ENCODE results near the gene SURF4.
"Not testable (repeated sequence)": the region's sequence is repeated elsewhere in the genome, so short reads cannot be mapped to it uniquely, and the experiment has no call there.

Gene SURF4

GRCh38 chr9:133322701-133323100, 53.2 kb downstream of the SURF4 start:
- Histone ChIP-seq H3K4me1 (ENCODE audit: control insufficient read depth, insufficient read depth, low read length) (no peaks in the 10 kb centered on the region), H3K36me3 (ENCODE audit: control insufficient read depth in 2 of 2, insufficient read depth in 2 of 2, low read length in 2 of 2) (no peaks in the 10 kb centered on the region), H3K27ac (ENCODE audit: low read length) (no peak overlapping the region), H3K9me3 (ENCODE audit: control insufficient read depth in 2 of 2, low read length in 2 of 2) (no peaks in the 10 kb centered on the region), H3K27me3 (ENCODE audit: control insufficient read depth in 1 of 2, insufficient read depth in 2 of 2, low read length in 2 of 2) (no peaks in the 10 kb centered on the region), H3K9ac (ENCODE audit: low read length in 2 of 2) (no peak overlapping the region), H3K4me3 (ENCODE audit: low read length in 2 of 2) (no peak overlapping the region)

GRCh38 chr9:133321411-133321935, 54.4 kb downstream of the SURF4 start:
- Histone ChIP-seq H3K9me3 (ENCODE audit: control insufficient read depth in 2 of 2, low read length in 2 of 2) (no peaks in the 10 kb centered on the region), H3K36me3 (ENCODE audit: control insufficient read depth in 2 of 2, insufficient read depth in 2 of 2, low read length in 2 of 2) (no peaks in the 10 kb centered on the region), H3K27me3 (ENCODE audit: control insufficient read depth in 1 of 2, insufficient read depth in 2 of 2, low read length in 2 of 2) (no peaks in the 10 kb centered on the region), H3K4me1 (ENCODE audit: control insufficient read depth, insufficient read depth, low read length) (no peaks in the 10 kb centered on the region), H3K27ac (ENCODE audit: low read length) (no peak overlapping the region), H3K4me3 (ENCODE audit: low read length in 2 of 2) (no peak overlapping the region), H3K9ac (ENCODE audit: low read length in 2 of 2) (no peak overlapping the region)

- no peak overlapping the region for H3K4me3 ChIP-seq (ENCODE audit: low read length in 2 of 2)
- H3K9me3 ChIP-seq (ENCODE audit: control insufficient read depth in 2 of 2, low read length in 2 of 2), result no peaks in the 10 kb centered on the region
- no peaks in the 10 kb centered on the region for H3K36me3 ChIP-seq (ENCODE audit: control insufficient read depth in 2 of 2, insufficient read depth in 2 of 2, low read length in 2 of 2)
- no peaks in the 10 kb centered on the region for H3K4me1 ChIP-seq (ENCODE audit: control insufficient read depth, insufficient read depth, low read length)
- H3K9ac ChIP-seq (ENCODE audit: low read length in 2 of 2), result no peak overlapping the region
- H3K27me3 ChIP-seq (ENCODE audit: control insufficient read depth in 1 of 2, insufficient read depth in 2 of 2, low read length in 2 of 2), result no peaks in the 10 kb centered on the region
- H3K27ac ChIP-seq (ENCODE audit: low read length), result no peak overlapping the region
Measured at GRCh38 chr9:133320421-133320881, 55.4 kb downstream of the SURF4 start.

- H3K9ac ChIP-seq (ENCODE audit: low read length in 2 of 2); H3K36me3 ChIP-seq (ENCODE audit: control insufficient read depth in 2 of 2, insufficient read depth in 2 of 2, low read length in 2 of 2); H3K27me3 ChIP-seq (ENCODE audit: control insufficient read depth in 1 of 2, insufficient read depth in 2 of 2, low read length in 2 of 2); H3K9me3 ChIP-seq (ENCODE audit: control insufficient read depth in 2 of 2, low read length in 2 of 2); H3K4me3 ChIP-seq (ENCODE audit: low read length in 2 of 2); H3K4me1 ChIP-seq (ENCODE audit: control insufficient read depth, insufficient read depth, low read length); H3K27ac ChIP-seq (ENCODE audit: low read length): not testable (repeated sequence)
Measured at GRCh38 chr9:133317551-133317950, 58.3 kb downstream of the SURF4 start.

GRCh38 chr9:133315997-133316396, 59.9 kb downstream of the SURF4 start:
- H3K9me3 ChIP-seq (ENCODE audit: control insufficient read depth in 2 of 2, low read length in 2 of 2), result no peaks in the 10 kb centered on the region

More at GRCh38 chr9:133315997-133316396, 59.9 kb downstream of the SURF4 start:
- no peak overlapping the region for H3K9ac ChIP-seq (ENCODE audit: low read length in 2 of 2)
- no peaks in the 10 kb centered on the region for H3K4me1 ChIP-seq (ENCODE audit: control insufficient read depth, insufficient read depth, low read length)
- H3K27me3 ChIP-seq (ENCODE audit: control insufficient read depth in 1 of 2, insufficient read depth in 2 of 2, low read length in 2 of 2), result no peaks in the 10 kb centered on the region
- H3K4me3 ChIP-seq (ENCODE audit: low read length in 2 of 2), result no peak overlapping the region
- no peaks in the 10 kb centered on the region for H3K36me3 ChIP-seq (ENCODE audit: control insufficient read depth in 2 of 2, insufficient read depth in 2 of 2, low read length in 2 of 2)
- H3K27ac ChIP-seq (ENCODE audit: low read length), result no peak overlapping the region
